ENCODE results near the gene RNF227.
"Not testable (repeated sequence)": the region's sequence is repeated elsewhere in the genome, so short reads cannot be mapped to it uniquely, and the experiment has no call there.

RNF227 gene

DNA sequence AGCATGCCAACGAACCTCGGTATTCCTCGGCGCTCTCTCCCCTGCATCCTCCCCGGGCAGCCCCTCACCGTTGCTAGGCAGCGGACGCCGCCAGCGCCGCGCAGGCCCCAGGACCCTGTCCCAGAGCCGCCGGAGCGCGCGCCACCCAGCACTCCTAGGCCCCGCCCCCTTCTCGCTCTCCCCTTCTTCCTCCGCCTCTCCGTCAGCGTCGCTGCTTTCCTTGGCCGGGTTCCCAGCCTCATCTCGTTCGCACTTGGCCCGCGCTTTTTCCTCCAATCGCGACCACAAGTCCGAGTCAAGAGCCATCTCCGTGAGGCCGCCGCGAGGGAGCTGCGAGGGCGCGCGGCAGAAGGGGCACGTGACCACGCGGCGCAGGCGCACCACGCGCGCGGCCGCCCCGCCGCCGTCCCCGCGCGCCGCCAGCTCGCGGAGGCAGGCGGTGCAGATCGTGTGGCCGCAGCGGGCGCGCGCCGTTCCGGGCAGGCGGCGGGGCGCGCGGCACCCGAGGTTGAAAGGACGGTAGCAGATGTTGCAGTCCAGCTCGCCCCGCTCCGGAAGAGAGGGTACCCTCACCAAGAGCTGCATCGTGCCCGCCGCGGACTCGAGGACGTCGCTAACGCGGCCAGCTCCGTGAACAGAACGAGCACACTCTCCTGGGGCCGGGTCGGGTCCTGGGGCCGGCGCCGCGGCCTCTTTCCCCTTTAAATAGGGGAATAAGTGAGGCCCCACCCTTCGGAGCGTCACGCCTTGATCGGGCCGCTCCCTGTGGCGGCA, at the start of gene RNF227:
Gene RNF227 (minus strand): TSS at position 679 of the 774 bp plus-strand sequence. CDS start 94 bp downstream, at position 585.
- intact Hi-C loops (cut with DNase I): loop anchor here (1.0 kb wide), 2 partner anchors 17 to 58 kb away; partner anchors contain the start of genes CNTROB and NAA38
- peak; percentile 77 to 97 (median 83) for DNase-seq

DNA sequence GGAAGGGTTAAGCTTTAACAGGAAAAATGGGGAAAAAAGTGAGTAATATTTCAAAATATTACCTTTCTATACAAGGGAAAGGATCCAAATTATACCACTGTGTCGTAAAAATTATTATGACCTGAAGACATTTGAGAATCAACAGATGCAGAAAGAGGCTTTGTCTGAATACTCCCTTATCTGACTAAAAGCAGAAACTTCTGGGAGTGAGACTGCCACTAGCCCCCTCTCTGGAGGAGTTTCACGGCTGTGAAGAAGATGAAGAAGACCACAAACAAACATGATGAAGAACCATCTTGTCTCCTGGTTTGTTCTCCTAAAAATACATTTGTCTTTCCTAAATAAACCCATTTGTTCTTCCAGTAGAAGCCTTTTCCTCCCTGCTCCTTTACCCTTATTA, 45.3 kb upstream of the RNF227 start:
- DNase-seq: no peak
- intact Hi-C loops (cut with DNase I): no loop called here

DNA sequence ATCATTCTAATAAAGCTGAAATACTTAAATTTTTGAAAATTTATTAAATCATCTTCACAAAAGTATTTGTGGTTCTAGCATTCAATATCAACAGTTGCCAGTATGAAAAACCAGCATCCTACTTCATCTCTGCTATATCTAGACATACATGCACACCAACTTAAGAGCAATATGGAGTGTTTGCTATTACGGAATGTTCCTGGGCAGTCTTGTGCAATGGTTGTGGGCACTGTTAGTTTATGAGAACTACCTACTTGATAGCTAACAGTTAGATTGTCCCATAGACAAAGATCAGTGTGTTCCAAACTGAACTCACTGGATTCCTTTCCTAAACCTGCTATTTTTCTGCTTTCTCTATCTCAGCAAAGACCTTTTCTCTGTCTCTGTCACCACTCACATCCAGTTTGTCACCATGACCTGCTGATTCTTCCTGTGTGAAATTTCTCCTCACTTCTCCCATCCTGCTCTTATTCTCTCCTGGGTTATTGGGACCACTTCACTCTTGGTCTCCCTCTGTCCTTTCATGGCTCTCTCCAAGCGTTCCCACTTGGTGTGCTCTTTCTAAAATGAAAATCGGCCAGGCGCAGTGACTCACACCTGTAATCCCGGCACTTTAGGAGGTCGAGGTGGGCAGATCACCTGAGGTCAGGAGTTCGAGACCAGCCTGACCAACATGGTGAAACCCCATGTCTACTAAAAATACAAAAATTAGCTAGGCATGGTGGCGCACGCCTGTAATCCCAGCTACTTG, 43.6 kb upstream of the RNF227 start:
- no peak for DNase-seq
- intact Hi-C loops (cut with DNase I): no loop called here

GRCh38 chr17:7956228-7956965, 40.3 kb upstream of the RNF227 start:
- intact Hi-C loops (cut with DNase I): no loop called here
- peak in 2 of 10 donors; percentile 16 to 18 for DNase-seq

DNA sequence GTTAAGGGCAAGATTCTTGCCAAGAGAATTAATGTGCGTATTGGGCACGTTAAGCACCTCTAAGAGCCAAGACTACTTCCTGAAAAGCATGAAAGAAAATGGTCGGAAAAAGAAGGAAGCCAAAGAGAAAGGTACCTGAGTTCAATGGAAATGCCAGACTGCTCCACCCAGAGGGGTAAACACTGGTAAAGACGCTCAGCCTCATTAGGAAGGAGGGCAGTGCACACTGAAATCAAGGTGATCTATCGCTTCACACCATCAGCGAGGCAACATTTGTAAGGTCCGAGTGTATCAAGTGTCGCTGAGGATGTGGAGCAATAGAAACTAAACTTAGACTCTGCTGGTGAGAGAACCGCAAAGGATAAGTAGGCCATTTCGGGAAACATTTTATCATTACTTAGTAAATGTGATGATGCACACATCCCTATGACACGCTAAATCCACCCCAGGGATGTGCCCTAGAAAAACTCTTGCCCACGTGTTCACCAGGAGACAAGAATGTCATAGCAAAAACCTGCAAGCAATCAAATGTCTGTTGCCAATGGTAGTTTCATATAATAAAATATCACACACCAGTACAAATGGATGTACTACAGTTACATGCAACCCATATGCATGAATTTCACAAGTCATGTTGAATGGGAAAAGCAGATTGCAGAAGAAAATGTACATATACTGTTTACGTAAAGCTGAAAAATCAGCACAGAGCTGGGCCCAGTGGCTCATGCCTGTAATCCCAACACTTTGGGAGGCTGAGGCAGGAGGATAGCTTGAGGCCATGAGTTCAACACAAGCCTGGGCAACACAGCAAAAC, 39.5 kb upstream of the RNF227 start:
- no peak for DNase-seq
- intact Hi-C loops (cut with DNase I): no loop called here

DNA sequence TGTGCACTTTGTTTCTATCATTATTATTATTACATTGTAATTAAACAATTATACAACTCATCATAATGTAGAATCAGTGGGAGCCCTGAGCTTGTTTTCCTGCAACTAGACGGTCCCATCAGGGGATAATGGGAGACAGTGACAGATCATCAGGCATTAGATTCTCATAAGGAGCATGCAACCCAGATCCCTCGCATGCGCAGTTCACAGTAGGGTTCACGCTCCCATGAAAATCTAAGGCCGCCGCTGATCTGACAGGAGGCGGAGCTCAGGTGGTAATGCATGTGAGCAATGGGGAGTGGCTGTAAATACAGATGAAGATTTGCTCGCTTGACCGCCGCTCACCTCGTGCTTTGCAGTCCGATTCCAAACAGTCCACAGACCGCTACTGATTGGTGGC, 37.2 kb upstream of the RNF227 start:
- intact Hi-C loops (cut with DNase I): not testable (repeated sequence)

GRCh38 chr17:7951143-7951792, 35.2 kb upstream of the RNF227 start:
- no peak for DNase-seq
- intact Hi-C loops (cut with DNase I): no loop called here

More for the DNA sequence above, 37.2 kb upstream of the RNF227 start:
- not testable (repeated sequence) for DNase-seq

DNA sequence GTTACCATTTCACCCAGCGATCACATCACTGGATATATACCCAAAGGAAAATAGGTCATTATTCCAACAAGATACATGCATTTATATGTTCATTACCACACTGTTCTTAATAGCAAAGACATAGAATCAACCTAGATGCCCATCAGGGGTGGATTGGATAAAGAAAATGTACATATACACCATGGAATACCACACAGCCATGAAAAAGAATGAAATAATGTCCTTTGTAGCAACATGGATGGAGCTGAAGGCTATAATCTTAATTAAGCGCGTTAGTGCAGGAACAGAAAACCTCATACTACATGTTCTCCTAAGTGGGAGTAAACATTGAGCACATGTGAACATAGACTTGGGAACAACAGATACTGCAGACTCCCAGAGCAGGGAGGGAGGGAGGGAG, 34.5 kb upstream of the RNF227 start:
- DNase-seq: no peak
- intact Hi-C loops (cut with DNase I): no loop called here

- peak in 1 of 10 donors; percentile 43 for DNase-seq
- intact Hi-C loops (cut with DNase I): no loop called here
These were observed 31.6 kb upstream of the RNF227 start for GRCh38 chr17:7947651-7948050.

DNA sequence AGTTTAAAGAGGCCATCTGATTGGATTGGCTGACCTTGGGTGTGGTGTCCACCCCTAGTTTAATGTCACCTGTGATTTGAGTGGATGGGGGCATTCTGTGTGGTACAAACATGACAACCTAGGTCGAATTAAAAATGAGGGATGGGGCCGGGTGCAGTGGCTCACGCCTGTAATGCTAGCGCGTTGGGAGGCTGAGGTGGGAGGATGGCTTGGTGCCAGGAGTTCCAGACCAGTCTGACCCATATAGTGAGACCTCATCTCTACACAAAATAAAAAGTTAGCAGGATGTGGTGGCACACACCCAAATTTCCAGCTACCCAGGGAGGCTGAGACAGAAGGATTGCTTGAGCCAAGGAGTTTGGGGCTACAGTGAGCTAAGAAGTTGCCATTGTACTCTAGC, 30.4 kb upstream of the RNF227 start:
- intact Hi-C loops (cut with DNase I): no loop called here
- peak in 1 of 10 donors; percentile 56 for DNase-seq

DNA sequence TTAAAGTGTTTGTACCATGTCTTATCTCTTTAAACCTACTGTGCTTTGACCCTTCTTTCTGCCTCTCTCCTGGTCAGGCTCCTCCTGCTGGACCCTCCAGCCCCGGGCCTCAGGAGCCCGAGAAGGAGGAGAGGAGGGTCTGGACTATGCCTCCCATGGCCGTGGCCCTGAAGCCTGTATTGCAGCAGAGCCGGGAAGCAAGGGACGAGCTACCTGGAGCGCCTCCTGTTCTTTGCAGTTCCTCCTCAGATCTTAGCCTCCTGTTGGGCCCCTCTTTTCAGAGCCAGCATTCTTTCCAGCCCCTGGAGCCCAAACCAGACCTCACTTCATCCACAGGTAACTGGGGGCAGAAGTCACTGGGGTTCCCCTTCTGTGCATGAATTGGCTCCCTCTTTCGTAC, 29.6 kb upstream of the RNF227 start:
- peak in 1 of 10 donors; percentile 70 for DNase-seq
- intact Hi-C loops (cut with DNase I): no loop called here

GRCh38 chr17:7944326-7944725, 28.2 kb upstream of the RNF227 start:
- intact Hi-C loops (cut with DNase I): no loop called here
- DNase-seq: peak in 1 of 10 donors; percentile 69

DNA sequence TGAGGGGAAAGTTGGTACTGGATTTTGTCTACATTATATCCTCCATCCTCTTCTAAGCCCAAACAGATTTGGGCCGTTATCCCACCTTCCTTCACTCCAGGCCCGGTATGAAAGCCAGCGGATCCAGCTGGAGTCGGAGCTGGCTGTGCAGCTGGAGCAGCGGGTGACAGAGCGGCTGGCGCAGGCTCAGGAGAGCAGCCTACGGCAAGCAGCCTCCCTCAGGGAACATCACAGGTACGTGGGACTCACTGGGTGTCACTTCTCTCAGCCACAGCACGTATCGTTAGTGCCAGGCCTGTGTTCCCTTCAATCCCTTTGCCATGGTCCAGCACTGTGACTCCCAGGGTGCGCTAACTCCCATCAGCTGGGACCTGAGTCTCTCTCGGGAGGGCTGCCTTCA, 27.2 kb upstream of the RNF227 start:
- intact Hi-C loops (cut with DNase I): no loop called here
- peak in 1 of 10 donors; percentile 25 for DNase-seq

GRCh38 chr17:7940743-7941142, 24.7 kb upstream of the RNF227 start:
- intact Hi-C loops (cut with DNase I): no loop called here
- DNase-seq: no peak

DNA sequence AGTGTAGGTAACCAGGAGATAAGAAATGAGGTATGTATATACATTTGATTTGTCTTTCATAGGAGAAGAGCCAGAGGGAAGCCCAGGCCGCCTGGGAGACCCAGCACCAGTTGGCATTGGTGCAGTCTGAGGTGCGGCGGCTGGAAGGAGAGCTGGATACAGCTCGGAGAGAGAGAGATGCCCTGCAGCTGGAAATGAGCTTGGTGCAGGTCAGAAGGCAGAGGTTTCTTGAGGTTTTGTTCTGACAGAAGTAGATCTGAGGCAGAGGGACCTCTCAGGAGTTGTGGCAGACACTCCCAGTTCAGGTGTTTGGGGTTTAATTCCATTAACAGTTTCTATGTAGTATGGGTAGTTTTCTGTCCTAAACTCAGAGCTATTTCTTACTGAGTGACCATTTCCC, 23.9 kb upstream of the RNF227 start:
- intact Hi-C loops (cut with DNase I): no loop called here
- DNase-seq: peak in 1 of 10 donors; percentile 20

- peak in 1 of 10 donors; percentile 39 for DNase-seq
- intact Hi-C loops (cut with DNase I): no loop called here
These were observed 19.8 kb upstream of the RNF227 start for GRCh38 chr17:7935859-7936258.

- intact Hi-C loops (cut with DNase I): loop anchor here (1.0 to 5.0 kb wide), 2 partner anchors 18 to 91 kb away; no protein-coding TSS in a partner anchor
- peak in 1 of 10 donors; percentile 77 for DNase-seq
These were observed 16.9 kb upstream of the RNF227 start for GRCh38 chr17:7932949-7933348.

DNA sequence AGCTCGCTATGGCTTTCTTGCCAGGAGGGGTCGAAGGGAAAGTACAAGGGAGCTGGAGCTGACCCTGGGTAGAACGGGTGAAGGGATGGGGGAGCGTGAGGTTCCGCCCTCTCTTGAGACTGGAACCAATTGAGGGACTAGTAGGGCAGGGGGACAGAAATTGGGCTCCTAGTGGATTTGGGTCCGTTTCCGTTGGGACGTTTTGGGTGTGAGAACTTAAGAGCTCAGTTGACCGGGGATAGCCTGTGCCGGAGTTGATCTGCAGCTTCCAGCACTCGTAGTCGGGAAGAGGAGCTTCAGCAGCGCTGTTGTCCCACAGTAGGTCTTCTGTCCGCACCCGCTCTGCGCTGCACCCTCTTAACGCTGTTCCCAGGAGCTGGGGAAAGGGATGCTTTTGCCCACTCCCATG, 16.4 kb upstream of the RNF227 start:
- DNase-seq: peak in 1 of 10 donors; percentile 66
- intact Hi-C loops (cut with DNase I): loop anchor here (1.0 to 5.0 kb wide), 2 partner anchors 17 to 90 kb away; no protein-coding TSS in a partner anchor

All from posterior cingulate gyrus (tissue), 11 donors.